Brain pericyte (primary cell): Measurements from ENCODE around the gene RAMP1.

Experiments used
- DNase-seq: peaks from one replicate; pipeline ENCODE4 v3.0.0-alpha.2; 2012; ENCODE audit warnings: low read depth, low spot score

The RAMP1 gene

GRCh38 chr2:237917696-237918374, 58.4 kb downstream of the RAMP1 start:
- DNase-seq = no peak

GRCh38 chr2:237919593-237919992, 60.2 kb downstream of the RAMP1 start:
- DNase-seq = no peak

- no peak for DNase-seq
Observed at GRCh38 chr2:237920673-237921072, 61.2 kb downstream of the RAMP1 start.

GRCh38 chr2:237921967-237922492, 62.6 kb downstream of the RAMP1 start:
- no peak for DNase-seq

GRCh38 chr2:237922641-237923361, 63.4 kb downstream of the RAMP1 start:
- no peak for DNase-seq

GRCh38 chr2:237923481-237924163, 64.2 kb downstream of the RAMP1 start:
- no peak for DNase-seq

- DNase-seq = no peak
Observed at GRCh38 chr2:237924164-237924534, 64.7 kb downstream of the RAMP1 start.

GRCh38 chr2:237927135-237927534, 67.7 kb downstream of the RAMP1 start:
- no peak for DNase-seq

- no peak for DNase-seq
Observed at GRCh38 chr2:237927986-237928385, 68.6 kb downstream of the RAMP1 start.

GRCh38 chr2:237929979-237930378, 70.6 kb downstream of the RAMP1 start:
- DNase-seq = no peak

- no peak for DNase-seq
Observed at GRCh38 chr2:237931205-237931721, 71.8 kb downstream of the RAMP1 start.

- no peak for DNase-seq
Observed at GRCh38 chr2:237932731-237933131, 73.3 kb downstream of the RAMP1 start.

GRCh38 chr2:237934186-237934585, 74.8 kb downstream of the RAMP1 start:
- no peak for DNase-seq

GRCh38 chr2:237935740-237936452, 76.5 kb downstream of the RAMP1 start:
- DNase-seq = no peak

GRCh38 chr2:237939251-237939650, 79.8 kb downstream of the RAMP1 start:
- no peak for DNase-seq

GRCh38 chr2:237940828-237941227, 81.4 kb downstream of the RAMP1 start:
- no peak for DNase-seq

- no peak for DNase-seq
Observed at GRCh38 chr2:237941239-237941638, 81.8 kb downstream of the RAMP1 start.

- no peak for DNase-seq
Observed at GRCh38 chr2:237942513-237942899, 83.1 kb downstream of the RAMP1 start.

GRCh38 chr2:237943395-237944094, 84.1 kb downstream of the RAMP1 start:
- no peak for DNase-seq

GRCh38 chr2:237944302-237944701, 84.9 kb downstream of the RAMP1 start:
- no peak for DNase-seq

- no peak for DNase-seq
Observed at GRCh38 chr2:237946423-237946822, 87.0 kb downstream of the RAMP1 start.
